H1 (cell line): Measurements from ENCODE around the gene NSUN2. TPM values are rescaled to one million over a fixed set of nuclear protein-coding genes. Genes with fewer than 3 reads are reported as not detected.

Experiments used
- CTCF ChIA-PET: fragments of 300-600 bp; sonication (Branson Sonifier 250); formaldehyde crosslinking; loops from one replicate; lab custom pipeline; 2021; ENCODE audit not compliant: partially characterized antibody; lab: Charles Lee
- POLR2A ChIA-PET: fragments of 300-600 bp; sonication (Branson Sonifier 250); formaldehyde crosslinking; loops from one replicate; lab custom pipeline; 2021; ENCODE audit warnings: inconsistent platforms; ENCODE audit not compliant: partially characterized antibody; lab: Charles Lee
- DNase-seq, 2 experiments: peaks; one replicate each; pipeline versions ENCODE4 v3.0.0 to v3.0.0-alpha.2; 2010 to 2022; ENCODE audit warnings: low spot score in 2 of 2, low read depth in 1 of 2, mixed read lengths in 1 of 2
- FAIRE-seq: peaks from 2 replicates; lab custom pipeline; 2011; peaks lifted over from hg19 to GRCh38; lab: Jason Lieb, UNC
- H2AFZ ChIP-seq: 2 replicates; pipeline ENCODE4 v1.8.1; 2012; ENCODE audit warnings: low read length, inconsistent platforms
- H2AK5ac ChIP-seq: 2 replicates; pipeline ENCODE4 v1.6.1; 2013; ENCODE audit warnings: low read depth, low read length
- H2BK120ac ChIP-seq: replicated peaks from 2 replicates; pipeline ENCODE3; 2013; ENCODE audit warnings: low read depth, low read length, inconsistent platforms
- H2BK12ac ChIP-seq: 2 replicates; pipeline ENCODE4 v1.6.1; 2013; ENCODE audit warnings: low read depth, low read length
- H2BK15ac ChIP-seq: 2 replicates; pipeline ENCODE4 v1.6.1; 2013; ENCODE audit warnings: low read length
- H2BK20ac ChIP-seq: 2 replicates; pipeline ENCODE4 v1.6.1; 2013; ENCODE audit warnings: low read length
- H2BK5ac ChIP-seq: 2 replicates; pipeline ENCODE4 v1.6.1; 2013; ENCODE audit warnings: low read depth, low read length
- H3K14ac ChIP-seq: 2 replicates; pipeline ENCODE4 v1.6.1; 2013; ENCODE audit warnings: inconsistent platforms; ENCODE audit not compliant: insufficient read length
- H3K18ac ChIP-seq: 2 replicates; pipeline ENCODE4 v1.6.1; 2013; ENCODE audit warnings: low read length; ENCODE audit errors: extremely low read depth
- H3K23ac ChIP-seq: 2 replicates; pipeline ENCODE4 v1.6.1; 2013; ENCODE audit warnings: inconsistent platforms; ENCODE audit not compliant: insufficient read length
- H3K23me2 ChIP-seq: 2 replicates; pipeline ENCODE4 v1.6.1; 2013; ENCODE audit warnings: low read depth, low read length
- H3K27ac ChIP-seq: 2 replicates; pipeline ENCODE4 v1.6.1; 2011; ENCODE audit warnings: low read depth, low read length, inconsistent platforms
- H3K27me3 ChIP-seq, 4 experiments: replicated peaks in 1 of 4; 1 replicate in 1 of 4; 2 replicates in 3 of 4; pipeline versions ENCODE4 v1.6.1 to v1.8.1; 2011 to 2013; ENCODE audit warnings: low read length in 3 of 4, mild to moderate bottlenecking in 3 of 4, inconsistent platforms in 2 of 4, mixed read lengths in 2 of 4, moderate library complexity in 1 of 4; ENCODE audit not compliant: control insufficient read depth in 3 of 4, insufficient read depth in 3 of 4; ENCODE audit errors: extremely low read depth in 1 of 4
- H3K36me3 ChIP-seq, 4 experiments: 2 replicates each; pipeline versions ENCODE4 v1.6.1 to v1.8.1; 2011 to 2013; ENCODE audit warnings: mild to moderate bottlenecking in 4 of 4, low read length in 3 of 4, moderate library complexity in 2 of 4, control low read depth in 1 of 4, inconsistent platforms in 1 of 4; ENCODE audit not compliant: insufficient read depth in 4 of 4, control insufficient read depth in 2 of 4
- H3K4ac ChIP-seq: replicated peaks from 2 replicates; pipeline ENCODE3; 2013; ENCODE audit warnings: low read length, low read depth, mixed read lengths, inconsistent platforms; ENCODE audit not compliant: insufficient read length
- H3K4me1 ChIP-seq, 4 experiments: replicated peaks in 1 of 4; 1 replicate in 1 of 4; 2 replicates in 3 of 4; pipeline versions ENCODE4 v1.6.1 to v1.8.1; 2011 to 2013; ENCODE audit warnings: low read length in 3 of 4, inconsistent platforms in 2 of 4, mixed read lengths in 1 of 4; ENCODE audit not compliant: insufficient read depth in 4 of 4, control insufficient read depth in 3 of 4
- H3K4me2 ChIP-seq, 2 experiments: 2 replicates each; pipeline versions ENCODE4 v1.6.1 to v1.8.1; 2011 to 2013; ENCODE audit warnings: low read depth in 2 of 2, low read length in 2 of 2, control low read depth in 1 of 2, inconsistent platforms in 1 of 2, mild to moderate bottlenecking in 1 of 2; ENCODE audit not compliant: insufficient read depth in 1 of 2
- H3K4me3 ChIP-seq, 4 experiments: fragments of 200-600, 300-600 bp in 1 of 4; sonication (generic), shearing (Covaris generic), sonication (Bioruptor Twin) in 1 of 4; 2 replicates each; pipeline versions ENCODE4 v1.5.1 to v1.8.1; 2011 to 2016; ENCODE audit warnings: low read length in 4 of 4, low read depth in 3 of 4, control low read depth in 2 of 4, inconsistent platforms in 2 of 4, mild to moderate bottlenecking in 2 of 4, mixed read lengths in 1 of 4, moderate library complexity in 1 of 4; ENCODE audit not compliant: insufficient read depth in 2 of 4; ENCODE audit errors: extremely low read depth in 1 of 4
- H3K56ac ChIP-seq: replicated peaks from 2 replicates; pipeline ENCODE3; 2013; ENCODE audit warnings: low read depth, mild to moderate bottlenecking, mixed read lengths, low read length, inconsistent platforms; ENCODE audit not compliant: insufficient read length
- H3K79me1 ChIP-seq: 2 replicates; pipeline ENCODE4 v1.6.1; 2013; ENCODE audit warnings: low read depth, low read length, control low read depth
- H3K79me2 ChIP-seq, 2 experiments: 2 replicates each; pipeline versions ENCODE4 v1.6.1 to v1.8.1; 2012 to 2013; ENCODE audit warnings: low read length in 2 of 2, mild to moderate bottlenecking in 2 of 2, inconsistent platforms in 1 of 2; ENCODE audit not compliant: insufficient read depth in 2 of 2, control insufficient read depth in 1 of 2
- H3K9ac ChIP-seq, 4 experiments: replicated peaks in 1 of 4; 1 replicate in 1 of 4; 2 replicates in 3 of 4; pipeline versions ENCODE4 v1.6.1 to v1.8.1; 2011 to 2013; ENCODE audit warnings: low read depth in 3 of 4, low read length in 3 of 4, control low read depth in 2 of 4, mild to moderate bottlenecking in 2 of 4, moderate library complexity in 2 of 4, inconsistent platforms in 1 of 4; ENCODE audit errors: extremely low read depth in 1 of 4
- H3K9me3 ChIP-seq, 2 experiments: 2 replicates each; pipeline versions ENCODE4 v1.6.1 to v1.8.1; 2012 to 2013; ENCODE audit warnings: mild to moderate bottlenecking in 2 of 2, moderate library complexity in 2 of 2, control low read depth in 1 of 2, inconsistent platforms in 1 of 2, low read depth in 1 of 2, low read length in 1 of 2, mixed read lengths in 1 of 2; ENCODE audit not compliant: insufficient read depth in 2 of 2
- H4K20me1 ChIP-seq, 2 experiments: replicated peaks in 1 of 2; 2 replicates each; pipeline versions ENCODE3 to v1.8.1; 2011 to 2013; ENCODE audit warnings: inconsistent platforms in 2 of 2, low read length in 2 of 2, mild to moderate bottlenecking in 1 of 2; ENCODE audit not compliant: insufficient read depth in 2 of 2, control insufficient read depth in 1 of 2
- H4K5ac ChIP-seq: 2 replicates; pipeline ENCODE4 v1.6.1; 2013; ENCODE audit warnings: low read length, low read depth, mixed read lengths, inconsistent platforms; ENCODE audit not compliant: insufficient read length
- H4K8ac ChIP-seq: 2 replicates; pipeline ENCODE4 v1.8.0; 2013; ENCODE audit warnings: mild to moderate bottlenecking, moderate library complexity, low read length, inconsistent platforms; ENCODE audit not compliant: insufficient read depth; ENCODE audit errors: extremely low read depth
- H4K91ac ChIP-seq: replicated peaks from 2 replicates; pipeline ENCODE3; 2013; ENCODE audit warnings: low read length, mixed read lengths, inconsistent platforms; ENCODE audit not compliant: insufficient read length
- BCL11A ChIP-seq, 2 experiments: IDR thresholded peaks; one replicate each; pipeline ENCODE4 v1.6.1; 2011; ENCODE audit warnings: low read depth in 2 of 2, low read length in 2 of 2, mild to moderate bottlenecking in 2 of 2
- CBX5 ChIP-seq: fragments of 300-800, 300-1000 bp; sonication (generic); IDR thresholded peaks from 2 replicates; pipeline ENCODE4 v1.7.1; 2016; ENCODE audit warnings: antibody characterized with exemption, low read length, low read depth
- CEBPB ChIP-seq: IDR thresholded peaks from 2 replicates; pipeline ENCODE4 v1.6.1; 2012; ENCODE audit warnings: low read depth, low read length
- E2F6 ChIP-seq: IDR thresholded peaks from 2 replicates; pipeline ENCODE4 v1.6.1; 2012; ENCODE audit warnings: inconsistent platforms
- NANOG ChIP-seq: IDR thresholded peaks from 2 replicates; pipeline ENCODE4 v1.6.1; 2011; ENCODE audit warnings: low read length, low read depth, mild to moderate bottlenecking, inconsistent platforms; ENCODE audit not compliant: insufficient read depth, poor library complexity, severe bottlenecking
- RXRA ChIP-seq: IDR thresholded peaks from 2 replicates; pipeline ENCODE4 v1.6.1; 2011; ENCODE audit warnings: low read depth, mild to moderate bottlenecking, low read length, moderate library complexity; ENCODE audit not compliant: insufficient read depth
- SP2 ChIP-seq: IDR thresholded peaks from 2 replicates; pipeline ENCODE4 v1.6.1; 2012; ENCODE audit warnings: mild to moderate bottlenecking, low read length, inconsistent platforms
- WGBS, 2 experiments: shearing (Covaris generic) in 1 of 2; methylation state at CpG; one replicate each; pipeline versions ENCODE4 v1.1.6 to v1.1.7; 2013 to 2015; ENCODE audit warnings: low lambda C conversion rate in 2 of 2, mixed read lengths in 2 of 2, inconsistent platforms in 1 of 2, low coverage in 1 of 2, missing lambda C conversion rate in 1 of 2; ENCODE audit not compliant: insufficient replicate concordance in 2 of 2, insufficient coverage in 1 of 2, insufficient read length in 1 of 2; ENCODE audit errors: extremely low coverage in 1 of 2, missing lambda C conversion rate in 1 of 2; 5-methylcytosine and 5-hydroxymethylcytosine counted together
- polyA plus RNA-seq, 7 experiments: library from polyadenylated mRNA; depleted of rRNA in 3 of 7; stranded (reverse) in 5 of 7; unstranded in 2 of 7; fragments of >200 nt in 5 of 7; fragments of 200-250 nt in 2 of 7; gene quantifications; 1 replicate in 5 of 7; 2 replicates in 1 of 7; 4 replicates in 1 of 7; pipeline versions ENCODE4 v1.2.1 to v1.2.3, GENCODE V29; 2011 to 2013; ENCODE audit warnings: missing spikeins in 2 of 7, mixed read lengths in 2 of 7
- total RNA-seq: library from RNA; stranded (reverse); fragmentation: NEBNext Ultra II Directional; extraction: Animal tissue kit (Norgen Biotek cat#: 25700); gene quantifications from 2 replicates; pipeline ENCODE4 v1.2.1, GENCODE V29; 2021

Gene NSUN2
- total and polyA plus RNA-seq, 2 of the 8 experiments (the other 6 are each of a cell fraction or from before 2014, with no cell fraction given) = 47.3 to 94.7 TPM

- no peak overlapping the region for H4K91ac ChIP-seq
Measured at GRCh38 chr5:6667648-6668047, 34.8 kb upstream of the NSUN2 start.

More at GRCh38 chr5:6667648-6668047, 34.8 kb upstream of the NSUN2 start:
- H3K27ac ChIP-seq = no peak overlapping the region
- H3K9ac ChIP-seq = no peak overlapping the region
- H3K4me3 ChIP-seq = no peak overlapping the region
- no peak for DNase-seq
- no peak overlapping the region for H2BK15ac ChIP-seq
- H4K8ac ChIP-seq = no peak overlapping the region
- H3K18ac ChIP-seq = no peak overlapping the region
- no peak overlapping the region for H3K23ac ChIP-seq
- FAIRE-seq = no peak
- peaks cover 0 to 2% (median 0%) of the 10 kb centered on the region in 4 experiments; a peak in 1 of 7 replicates for H3K4me1 ChIP-seq
- CTCF ChIA-PET = no interaction called here
- no peaks in the 10 kb centered on the region for H4K20me1 ChIP-seq
- no peak overlapping the region for H2AK5ac ChIP-seq
- H4K5ac ChIP-seq = no peak overlapping the region
- no peak overlapping the region for H2BK12ac ChIP-seq
- WGBS, 2 experiments = 89% methylated on average over 5 of the region's 5 CpGs; no CpG with 5 or more reads in 1 of the 2 experiments
- POLR2A ChIA-PET = interaction anchor here (1.1 to 2.1 kb wide), 4 partner anchors 10 to 37 kb away, joined by 4 to 9 read pairs (median 5); partner anchors contain the start of genes NSUN2 and SRD5A1
- no peak overlapping the region for H2BK5ac ChIP-seq
- H2BK120ac ChIP-seq = no peak overlapping the region
- no peak overlapping the region for H2AFZ ChIP-seq
- H2BK20ac ChIP-seq = no peak overlapping the region
- H3K4me2 ChIP-seq = no peak overlapping the region
- H3K23me2 ChIP-seq = no peaks in the 10 kb centered on the region
- no peaks in the 10 kb centered on the region for H3K9me3 ChIP-seq
- H3K27me3 ChIP-seq = no peaks in the 10 kb centered on the region
- no peak overlapping the region for H3K14ac ChIP-seq
- H3K79me1 ChIP-seq = no peaks in the 10 kb centered on the region
- H3K56ac ChIP-seq = no peak overlapping the region
- H3K36me3 ChIP-seq = peaks cover 0 to 10% (median 2%) of the 10 kb centered on the region in 4 experiments; a peak in 4 of 8 replicates
- H3K4ac ChIP-seq = no peak overlapping the region
- no peaks in the 10 kb centered on the region for H3K79me2 ChIP-seq
- TF ChIP-seq CBX5 = no peak
- no peak for TF ChIP-seq NANOG
- TF ChIP-seq RXRA = no peak
- TF ChIP-seq BCL11A (IDR thresholded peaks at IDR 0.05; ENCODE audit: low read depth in 2 of 2, low read length in 2 of 2) = no peak
- TF ChIP-seq SP2 = no peak
- TF ChIP-seq CEBPB = no peak
- TF ChIP-seq E2F6 = no peak
